ENCODE measurements around the gene RTF1. TPM values are rescaled to one million over a fixed set of nuclear protein-coding genes. Genes with fewer than 3 reads are reported as not detected.

The RTF1 gene
- total RNA-seq, 3 donors from 2014 or later: 33.1 to 49.0 (median 34.2) TPM

DNA sequence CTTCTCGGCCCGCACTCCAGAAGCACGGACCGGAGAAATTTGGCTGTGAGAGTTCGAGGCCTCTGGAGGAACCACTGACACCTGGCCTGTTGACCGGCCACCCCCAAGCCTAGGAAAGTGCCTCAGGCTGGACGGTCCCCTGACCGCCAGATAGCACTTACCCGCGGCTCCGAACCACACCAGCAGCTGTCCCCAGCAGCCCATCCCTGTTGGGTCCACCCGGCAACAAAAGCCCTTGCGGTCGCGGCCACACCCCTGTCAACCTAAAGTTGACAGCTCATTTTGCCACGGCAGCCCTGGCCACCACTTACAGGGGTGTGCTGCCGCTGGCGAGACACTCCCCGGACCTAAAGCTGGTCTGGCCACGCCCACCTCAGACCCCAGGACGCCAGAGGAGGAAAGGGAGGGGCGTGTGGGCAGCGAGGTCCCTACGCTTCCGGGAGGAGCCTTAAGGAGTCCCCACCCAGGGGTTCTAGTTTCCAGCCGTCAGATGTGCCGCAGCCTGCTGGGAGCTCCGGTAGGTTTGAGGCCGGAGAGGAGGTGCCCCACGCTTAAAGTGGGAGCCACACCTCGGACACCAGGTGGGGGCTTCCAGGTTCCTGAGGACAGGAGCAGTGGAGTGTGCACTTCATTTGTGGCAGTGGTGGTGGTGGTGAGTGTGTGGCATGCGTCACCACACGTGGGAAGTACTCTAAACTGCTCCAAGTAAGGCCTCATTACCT is 96.8 kb downstream of the RTF1 start, which contains the start of gene LTK:
Gene LTK, minus strand, starts transcription at position 322 of the 722 bp plus-strand sequence. Its CDS starts 118 bp downstream, at position 204.
- TF ChIP-seq POLR2AphosphoS5 (IDR thresholded peaks at IDR 0.05): no peak
- intact Hi-C loops (cut with DNase I; ENCODE audit: low total_unique reads): no loop called here
- no peaks in the 10 kb centered on the region for H3K9me3 ChIP-seq
- H3K36me3 ChIP-seq: no peaks in the 10 kb centered on the region
- peaks cover 9 to 32% of the 10 kb centered on the region in 2 donors for H3K27me3 ChIP-seq
- peaks cover 8 to 9% of the 10 kb centered on the region in 2 donors for H3K4me1 ChIP-seq
- DNase-seq (ENCODE audit: low spot score in 2 of 2): no peak
- no peak within 1 kb of the TSS for H3K27ac ChIP-seq
- peak within 1 kb of the TSS; percentile 26 to 56 (median 43) for H3K4me3 ChIP-seq

DNA sequence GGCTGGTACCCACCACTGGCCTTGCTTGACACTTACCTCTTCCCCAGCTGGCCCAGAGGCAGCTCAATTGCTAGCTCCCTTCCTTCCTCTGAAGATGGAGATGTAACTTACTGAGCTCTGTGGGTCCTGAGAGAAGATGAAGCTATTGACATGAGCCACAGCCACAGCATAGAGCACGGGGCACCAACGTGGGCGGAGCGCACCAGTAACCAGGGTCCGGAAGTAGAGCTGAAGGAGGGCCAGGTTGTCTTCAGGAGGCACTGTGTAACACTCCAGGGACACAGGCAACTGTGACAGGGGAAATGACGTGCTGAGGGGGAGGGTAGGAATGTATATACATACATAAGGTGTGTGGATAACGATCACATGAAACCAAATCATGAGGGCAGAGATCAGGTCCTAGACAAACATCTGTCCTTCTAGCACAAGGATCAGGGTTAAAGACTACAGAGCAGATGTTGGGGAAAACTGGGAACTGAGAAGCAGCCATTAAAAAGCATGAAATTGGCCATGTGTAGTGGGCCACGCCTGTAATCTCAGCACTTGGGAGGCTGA is 101.1 kb downstream of the RTF1 start:
- H3K4me1 ChIP-seq: no peaks in the 10 kb centered on the region
- no peak overlapping the region for H3K27ac ChIP-seq
- no peaks in the 10 kb centered on the region for H3K9me3 ChIP-seq
- DNase-seq (ENCODE audit: low spot score in 2 of 2): no peak
- H3K4me3 ChIP-seq: no peak overlapping the region
- H3K36me3 ChIP-seq: no peaks in the 10 kb centered on the region
- peaks cover 0 to 10% of the 10 kb centered on the region in 2 donors for H3K27me3 ChIP-seq
- TF ChIP-seq POLR2A (IDR thresholded peaks at IDR 0.05) (no peak), POLR2AphosphoS5 (IDR thresholded peaks at IDR 0.05) (no peak)
- TF ChIP-seq, protein P1, sequence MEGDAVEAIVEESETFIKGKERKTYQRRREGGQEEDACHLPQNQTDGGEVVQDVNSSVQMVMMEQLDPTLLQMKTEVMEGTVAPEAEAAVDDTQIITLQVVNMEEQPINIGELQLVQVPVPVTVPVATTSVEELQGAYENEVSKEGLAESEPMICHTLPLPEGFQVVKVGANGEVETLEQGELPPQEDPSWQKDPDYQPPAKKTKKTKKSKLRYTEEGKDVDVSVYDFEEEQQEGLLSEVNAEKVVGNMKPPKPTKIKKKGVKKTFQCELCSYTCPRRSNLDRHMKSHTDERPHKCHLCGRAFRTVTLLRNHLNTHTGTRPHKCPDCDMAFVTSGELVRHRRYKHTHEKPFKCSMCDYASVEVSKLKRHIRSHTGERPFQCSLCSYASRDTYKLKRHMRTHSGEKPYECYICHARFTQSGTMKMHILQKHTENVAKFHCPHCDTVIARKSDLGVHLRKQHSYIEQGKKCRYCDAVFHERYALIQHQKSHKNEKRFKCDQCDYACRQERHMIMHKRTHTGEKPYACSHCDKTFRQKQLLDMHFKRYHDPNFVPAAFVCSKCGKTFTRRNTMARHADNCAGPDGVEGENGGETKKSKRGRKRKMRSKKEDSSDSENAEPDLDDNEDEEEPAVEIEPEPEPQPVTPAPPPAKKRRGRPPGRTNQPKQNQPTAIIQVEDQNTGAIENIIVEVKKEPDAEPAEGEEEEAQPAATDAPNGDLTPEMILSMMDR (IDR thresholded peaks at IDR 0.05): no peak
- intact Hi-C loops (cut with DNase I; ENCODE audit: low total_unique reads): no loop called here

DNA sequence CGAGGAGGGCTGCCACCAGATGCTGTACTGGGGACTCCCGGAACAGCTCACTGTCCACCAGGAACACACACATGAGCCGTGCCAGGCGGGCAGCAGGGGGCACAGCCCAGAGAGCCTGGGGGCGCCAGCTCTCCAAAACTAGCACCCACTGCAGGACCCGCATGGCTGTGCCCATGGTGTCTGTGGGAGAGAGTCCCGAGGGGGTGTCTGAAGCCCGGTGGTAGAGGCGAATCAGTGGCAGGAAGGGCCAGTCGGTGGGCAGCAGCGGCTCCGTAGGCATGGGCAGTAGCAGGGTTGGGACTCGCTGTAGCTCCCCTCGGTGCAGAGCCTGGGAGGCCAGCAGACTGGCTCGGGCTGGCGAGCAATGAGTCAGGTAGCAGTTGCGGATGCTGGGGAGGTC is 103.7 kb downstream of the RTF1 start:
- Histone ChIP-seq H3K27ac (no peak overlapping the region), H3K4me1 (no peaks in the 10 kb centered on the region), H3K4me3 (no peak overlapping the region), H3K36me3 (no peaks in the 10 kb centered on the region), H3K27me3 (no peaks in the 10 kb centered on the region), H3K9me3 (no peaks in the 10 kb centered on the region)
- TF ChIP-seq POLR2A (IDR thresholded peaks at IDR 0.05) (no peak), POLR2AphosphoS5 (IDR thresholded peaks at IDR 0.05) (no peak)
- TF ChIP-seq, protein P1 (IDR thresholded peaks at IDR 0.05): no peak
- no peak for DNase-seq (ENCODE audit: low spot score in 2 of 2)
- intact Hi-C loops (cut with DNase I; ENCODE audit: low total_unique reads): no loop called here

DNA sequence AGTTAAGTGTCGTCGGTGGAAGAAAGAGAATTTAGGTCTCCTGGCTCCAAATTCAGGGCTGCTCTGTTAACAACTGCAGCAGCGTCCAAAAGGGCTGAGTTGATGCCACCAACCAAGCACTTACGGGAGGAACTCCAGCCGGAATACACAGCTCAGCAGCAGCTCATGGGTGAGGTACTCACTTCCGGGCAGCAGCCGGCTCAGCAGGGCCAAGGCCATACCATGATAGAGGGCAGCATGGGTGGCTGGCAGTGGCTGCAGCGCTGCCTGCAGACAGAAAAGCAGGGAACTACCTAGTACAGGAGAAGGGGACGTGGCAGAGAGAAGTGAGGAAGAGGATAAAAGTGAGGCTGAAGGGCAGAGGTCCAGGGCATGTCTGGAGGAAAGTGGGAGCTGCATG is 104.7 kb downstream of the RTF1 start:
- no peaks in the 10 kb centered on the region for H3K4me1 ChIP-seq
- no peaks in the 10 kb centered on the region for H3K9me3 ChIP-seq
- TF ChIP-seq, protein P1 (IDR thresholded peaks at IDR 0.05): no peak
- TF ChIP-seq POLR2AphosphoS5 (IDR thresholded peaks at IDR 0.05): no peak
- no peak for TF ChIP-seq POLR2A (IDR thresholded peaks at IDR 0.05)
- DNase-seq (ENCODE audit: low spot score in 2 of 2): no peak
- intact Hi-C loops (cut with DNase I; ENCODE audit: low total_unique reads): no loop called here
- no peaks in the 10 kb centered on the region for H3K36me3 ChIP-seq
- no peak overlapping the region for H3K4me3 ChIP-seq
- no peak overlapping the region for H3K27ac ChIP-seq
- H3K27me3 ChIP-seq: no peaks in the 10 kb centered on the region

DNA sequence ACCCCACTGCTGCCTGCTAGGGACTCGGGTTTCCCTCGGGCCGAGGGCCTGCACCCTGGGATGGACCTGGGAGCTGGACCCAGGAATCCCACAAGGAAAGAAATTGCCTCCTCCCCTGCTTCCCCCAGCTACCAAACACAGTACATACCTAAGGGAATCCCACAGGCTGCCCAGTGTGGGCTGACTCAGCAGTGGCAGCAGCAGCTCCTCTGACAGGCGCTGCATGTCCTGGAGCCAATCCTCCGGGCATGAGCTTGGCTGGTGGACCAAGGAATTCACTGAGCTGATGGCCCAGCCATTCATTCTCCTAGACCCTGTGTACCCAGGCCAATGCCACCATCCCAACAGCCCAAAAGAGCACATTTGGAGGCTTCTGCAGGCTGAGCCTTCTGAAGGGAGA is 106.2 kb downstream of the RTF1 start:
- intact Hi-C loops (cut with DNase I; ENCODE audit: low total_unique reads): no loop called here
- H3K4me3 ChIP-seq: no peak overlapping the region
- no peaks in the 10 kb centered on the region for H3K27me3 ChIP-seq
- no peaks in the 10 kb centered on the region for H3K9me3 ChIP-seq
- TF ChIP-seq POLR2A (IDR thresholded peaks at IDR 0.05): no peak
- TF ChIP-seq POLR2AphosphoS5 (IDR thresholded peaks at IDR 0.05): no peak
- TF ChIP-seq, protein P1 (IDR thresholded peaks at IDR 0.05): no peak
- peaks cover 10% of the 10 kb centered on the region for H3K36me3 ChIP-seq
- H3K4me1 ChIP-seq: no peaks in the 10 kb centered on the region
- H3K27ac ChIP-seq: no peak overlapping the region
- no peak for DNase-seq (ENCODE audit: low spot score in 2 of 2)

Measured in breast epithelium (tissue), 4 donors.